ENCODE results near the gene PCNX2. TPM values are rescaled to one million over a fixed set of nuclear protein-coding genes. Genes with fewer than 3 reads are reported as not detected.
"Not testable (repeated sequence)": the region's sequence is repeated elsewhere in the genome, so short reads cannot be mapped to it uniquely, and the experiment has no call there.

The PCNX2 gene
- total RNA-seq, 2 experiments from 2014 or later = 17.6 to 31.7 TPM

DNA sequence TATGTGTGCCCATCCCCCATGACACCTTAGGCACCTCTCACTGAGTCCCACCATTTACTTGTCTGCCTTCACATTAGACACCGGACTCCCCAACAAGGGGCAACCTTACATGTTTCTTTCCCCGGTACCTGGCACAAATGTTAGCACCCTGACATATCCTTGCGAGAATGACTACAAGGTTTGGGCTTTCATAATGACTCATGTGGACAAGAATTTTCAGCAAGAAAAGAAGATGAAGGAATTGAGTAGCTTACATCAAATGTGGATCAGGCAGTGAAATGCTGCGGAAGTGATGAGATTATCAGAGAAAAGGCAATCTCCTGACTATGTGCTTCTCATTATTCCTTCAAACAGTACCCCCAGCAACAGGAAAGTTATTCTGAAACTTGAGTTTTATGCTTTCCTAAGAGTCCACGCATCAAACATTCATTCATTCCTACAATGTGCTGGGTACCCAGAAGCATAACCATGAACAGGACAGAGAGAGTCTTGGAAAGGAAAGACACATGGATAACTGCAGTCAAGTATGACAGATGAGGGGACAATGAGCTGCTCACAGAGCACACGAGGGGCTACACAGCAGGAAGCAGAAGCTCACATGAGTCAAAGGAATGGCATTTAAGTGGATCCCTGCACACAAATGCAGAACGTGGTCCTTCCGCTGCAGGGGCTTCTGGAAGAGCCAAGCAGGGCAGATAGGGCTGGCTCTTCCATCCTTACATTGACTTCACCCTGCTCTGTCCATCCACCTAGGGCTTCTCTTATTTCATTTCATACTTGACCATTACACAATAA lies 112.1 kb downstream of the PCNX2 start:
- Mint-ChIP-seq H3K27me3 (no peaks in the 10 kb centered on the region), H3K36me3 (peaks cover 38% of the 10 kb centered on the region), H3K9me3 (ENCODE audit: low read depth) (no peaks in the 10 kb centered on the region), H3K4me1 (peaks cover 8% of the 10 kb centered on the region), H3K27ac (no peak overlapping the region), H3K4me3 (no peak overlapping the region)
- CTCF ChIA-PET = no interaction called here
- ATAC-seq = no peak
- no peak for DNase-seq

DNA sequence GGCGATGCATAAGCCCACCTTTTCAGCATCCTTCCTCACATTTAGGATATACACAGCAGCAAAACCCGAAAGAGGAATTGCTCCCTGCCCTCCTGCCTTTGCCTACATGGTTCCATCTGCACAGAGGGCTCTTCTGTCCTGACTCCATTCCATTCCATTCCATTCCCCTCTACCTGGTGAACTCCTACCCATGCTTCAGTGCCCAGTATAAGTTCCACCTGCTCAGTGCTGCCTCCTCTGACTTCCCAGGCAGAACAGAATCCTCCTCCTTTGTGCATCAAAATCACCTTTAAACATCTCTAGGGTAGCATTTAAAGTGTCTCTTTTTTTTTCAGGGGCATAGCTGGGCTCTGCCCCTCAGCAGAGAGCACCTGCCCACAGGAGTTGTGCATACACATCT lies 112.9 kb downstream of the PCNX2 start:
- CTCF ChIA-PET = no interaction called here
- Mint-ChIP-seq H3K9me3 (ENCODE audit: low read depth) (peaks cover 2% of the 10 kb centered on the region), H3K27ac (no peak overlapping the region), H3K36me3 (peaks cover 46% of the 10 kb centered on the region), H3K4me3 (no peak overlapping the region), H3K27me3 (no peaks in the 10 kb centered on the region), H3K4me1 (peaks cover 8% of the 10 kb centered on the region)
- ATAC-seq (no peak), DNase-seq (no peak)

DNA sequence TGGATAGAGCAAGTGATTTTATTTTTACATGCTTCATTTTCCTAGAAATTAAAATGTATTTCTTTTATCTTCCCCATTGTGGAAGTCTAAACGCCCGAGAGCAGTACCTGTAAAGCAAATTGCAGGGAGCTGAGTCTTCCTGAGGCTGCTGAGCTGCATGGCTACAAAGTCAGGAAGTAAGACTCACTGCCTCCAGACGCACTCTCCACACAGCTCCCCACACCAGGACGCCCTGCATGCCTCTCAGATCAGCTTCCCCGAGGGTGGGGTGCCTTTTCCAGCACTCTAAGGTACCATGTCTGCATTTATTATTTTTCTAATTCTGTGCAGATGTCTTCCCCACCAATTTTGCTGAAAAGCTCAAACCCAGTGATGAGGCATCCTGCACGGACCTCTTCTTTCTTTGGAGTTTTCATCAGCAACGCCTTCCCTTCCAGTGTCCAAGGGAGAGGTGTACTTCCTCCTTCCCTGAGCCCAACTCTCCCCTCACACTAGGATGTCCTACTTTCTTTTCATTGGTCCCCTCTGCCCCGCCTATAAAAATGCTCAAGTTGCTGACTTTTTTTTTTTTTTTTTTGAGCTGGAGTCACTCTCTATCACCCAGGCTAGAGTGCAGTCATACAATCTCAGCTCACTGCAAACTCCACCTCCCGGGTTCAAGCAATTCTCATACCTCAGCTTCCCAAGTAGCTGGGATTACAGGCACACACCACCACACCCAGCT lies 114.7 kb downstream of the PCNX2 start:
- CTCF ChIA-PET = no interaction called here

DNA sequence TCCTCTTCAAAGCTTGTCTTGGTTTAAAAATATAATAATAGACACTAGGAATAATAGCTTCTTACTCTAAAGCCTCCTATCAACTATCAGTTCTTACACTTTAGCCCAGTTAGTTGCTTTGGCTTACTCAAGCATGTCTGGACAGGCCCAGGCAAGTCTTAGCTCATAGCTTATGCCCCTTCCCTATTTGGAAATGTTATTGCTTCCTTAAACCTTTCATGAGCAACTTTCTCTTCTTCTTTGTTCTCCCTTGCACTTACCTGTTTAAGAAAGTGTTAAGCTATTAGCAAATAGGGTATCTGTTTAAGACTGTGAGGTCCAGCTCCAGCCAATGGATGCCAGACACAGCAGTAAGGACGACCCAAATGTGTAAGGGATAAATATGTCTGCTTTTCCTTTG lies 115.9 kb downstream of the PCNX2 start:
- ATAC-seq; DNase-seq; H3K4me1 Mint-ChIP-seq; H3K27me3 Mint-ChIP-seq; H3K9me3 Mint-ChIP-seq (ENCODE audit: low read depth); CTCF ChIA-PET; H3K27ac Mint-ChIP-seq; H3K4me3 Mint-ChIP-seq: not testable (repeated sequence)
- peaks cover 59% of the 10 kb centered on the region for H3K36me3 Mint-ChIP-seq

More for the DNA sequence above, 114.7 kb downstream of the PCNX2 start:
- Mint-ChIP-seq H3K27ac (no peak overlapping the region), H3K4me1 (peaks cover 8% of the 10 kb centered on the region), H3K36me3 (peaks cover 58% of the 10 kb centered on the region), H3K4me3 (no peak overlapping the region), H3K27me3 (no peaks in the 10 kb centered on the region), H3K9me3 (ENCODE audit: low read depth) (peaks cover 2% of the 10 kb centered on the region)
- DNase-seq (no peak), ATAC-seq (no peak)

DNA sequence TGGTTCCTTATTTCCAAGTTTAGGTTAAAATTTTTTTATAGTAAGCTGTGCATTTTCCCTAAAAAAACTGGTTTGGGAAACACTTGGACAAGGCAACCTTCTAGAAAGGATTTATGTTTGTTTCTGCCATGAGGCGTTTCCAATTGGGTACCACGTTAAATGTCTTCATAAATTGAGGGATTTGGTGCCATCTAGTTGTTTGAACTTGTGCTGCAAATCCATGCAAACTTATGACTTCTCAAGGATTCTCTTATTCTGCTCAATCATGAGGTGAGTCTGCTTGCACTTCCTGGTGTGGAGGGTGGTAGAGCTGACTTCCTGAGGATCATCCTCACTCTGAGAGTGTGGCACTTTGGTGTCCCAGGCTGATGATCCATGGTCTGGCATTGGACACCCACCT lies 123.3 kb downstream of the PCNX2 start:
- H3K4me3 Mint-ChIP-seq = no peak overlapping the region
- no peak for ATAC-seq
- no peak for DNase-seq
- H3K4me1 Mint-ChIP-seq = no peaks in the 10 kb centered on the region
- peaks cover 50% of the 10 kb centered on the region for H3K36me3 Mint-ChIP-seq
- CTCF ChIA-PET = interaction anchor here (1.1 kb wide), 1 partner anchor 30 kb away, joined by 3 read pairs; no protein-coding TSS in a partner anchor
- H3K27ac Mint-ChIP-seq = no peak overlapping the region
- peaks cover 8% of the 10 kb centered on the region for H3K9me3 Mint-ChIP-seq (ENCODE audit: low read depth)
- no peaks in the 10 kb centered on the region for H3K27me3 Mint-ChIP-seq

DNA sequence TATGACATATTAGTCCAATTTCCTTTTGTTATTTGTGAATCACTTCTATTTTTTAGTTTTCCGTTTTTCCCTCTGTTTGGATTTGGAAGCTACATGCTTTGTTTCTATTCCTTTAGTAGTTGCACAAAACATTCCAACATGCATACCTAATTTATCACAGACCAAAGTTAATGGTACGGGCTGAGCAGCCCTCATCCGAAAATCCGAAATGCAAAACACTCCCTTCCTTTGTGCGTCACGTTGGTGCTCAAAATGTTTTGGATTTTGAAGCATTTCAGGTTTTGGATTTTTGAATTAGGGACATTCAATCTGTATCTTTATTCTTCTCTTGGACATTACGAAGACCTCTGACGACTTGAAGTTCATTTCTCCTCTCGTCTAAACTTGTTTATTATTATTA lies 124.8 kb downstream of the PCNX2 start:
- Mint-ChIP-seq H3K4me3 (no peak overlapping the region), H3K27ac (no peak overlapping the region), H3K9me3 (ENCODE audit: low read depth) (peaks cover 8% of the 10 kb centered on the region), H3K36me3 (peaks cover 51% of the 10 kb centered on the region), H3K27me3 (no peaks in the 10 kb centered on the region), H3K4me1 (no peaks in the 10 kb centered on the region)
- no peak for DNase-seq
- ATAC-seq = no peak
- CTCF ChIA-PET = no interaction called here

DNA sequence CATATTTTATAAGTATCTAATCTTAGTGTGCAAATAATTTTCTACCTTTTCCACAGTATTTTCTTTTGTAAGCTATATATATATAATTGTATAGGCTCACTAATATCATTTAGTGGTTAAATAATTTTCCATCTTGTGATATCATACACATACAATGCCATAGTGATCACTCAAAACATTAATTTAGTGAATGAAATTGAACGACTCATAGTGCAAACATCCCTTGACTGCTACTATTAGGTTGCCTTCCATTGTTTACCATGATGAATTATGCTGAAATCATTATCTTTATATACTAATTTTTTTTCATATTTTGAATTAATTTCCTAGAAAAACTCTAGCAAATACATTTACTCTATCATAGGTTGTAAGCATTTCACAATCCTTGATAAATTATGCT lies 127.1 kb downstream of the PCNX2 start:
- ATAC-seq = no peak
- H3K4me1 Mint-ChIP-seq = no peaks in the 10 kb centered on the region
- no peaks in the 10 kb centered on the region for H3K27me3 Mint-ChIP-seq
- CTCF ChIA-PET = no interaction called here
- no peak for DNase-seq
- no peak overlapping the region for H3K4me3 Mint-ChIP-seq
- peaks cover 55% of the 10 kb centered on the region for H3K36me3 Mint-ChIP-seq
- H3K27ac Mint-ChIP-seq = no peak overlapping the region
- peaks cover 20% of the 10 kb centered on the region for H3K9me3 Mint-ChIP-seq (ENCODE audit: low read depth)

DNA sequence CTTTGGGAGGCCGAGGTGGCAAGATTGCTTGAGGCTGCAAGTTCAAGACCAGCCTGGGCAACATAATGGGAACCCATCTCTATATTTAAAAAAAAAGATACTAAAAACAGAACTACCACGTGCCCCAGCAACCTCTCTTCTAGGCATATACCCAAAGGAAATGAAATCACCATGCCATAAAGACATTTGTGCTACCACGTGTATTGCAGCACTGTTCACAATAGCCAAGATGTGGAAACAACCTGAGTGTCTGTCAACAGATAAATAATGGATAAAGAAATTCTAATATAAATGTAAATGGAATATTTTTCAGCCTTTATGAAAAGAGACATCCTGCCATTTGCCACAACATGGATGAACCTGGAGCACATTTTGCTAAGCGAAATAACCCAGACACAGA lies 128.6 kb downstream of the PCNX2 start:
- H3K27me3 Mint-ChIP-seq = no peaks in the 10 kb centered on the region
- no peak for DNase-seq
- ATAC-seq = no peak
- H3K9me3 Mint-ChIP-seq (ENCODE audit: low read depth) = peaks cover 17% of the 10 kb centered on the region
- H3K4me1 Mint-ChIP-seq = no peaks in the 10 kb centered on the region
- CTCF ChIA-PET = no interaction called here
- H3K27ac Mint-ChIP-seq = no peak overlapping the region
- no peak overlapping the region for H3K4me3 Mint-ChIP-seq
- H3K36me3 Mint-ChIP-seq = peaks cover 46% of the 10 kb centered on the region

DNA sequence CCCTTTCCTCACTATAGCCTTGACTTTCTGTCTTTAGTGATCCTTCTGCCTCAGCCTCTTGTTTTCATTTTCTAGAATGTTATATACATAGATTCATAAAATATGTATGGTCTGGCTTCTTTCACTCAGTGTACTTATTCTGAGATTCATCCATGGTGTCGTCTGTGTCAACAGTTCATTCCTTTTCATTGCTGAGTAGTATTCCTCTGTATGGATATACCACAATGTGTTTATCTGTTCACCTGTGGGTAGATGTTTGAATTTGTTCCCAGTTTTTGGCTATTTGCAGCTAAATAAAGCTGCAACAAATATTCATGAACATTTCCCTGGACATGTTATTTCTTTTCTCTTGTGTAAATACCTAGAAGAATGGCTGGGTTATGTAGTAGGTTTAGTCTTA lies 131.8 kb downstream of the PCNX2 start:
- no peak for DNase-seq
- CTCF ChIA-PET = no interaction called here
- peaks cover 42% of the 10 kb centered on the region for H3K36me3 Mint-ChIP-seq
- H3K9me3 Mint-ChIP-seq (ENCODE audit: low read depth) = peaks cover 11% of the 10 kb centered on the region
- H3K27me3 Mint-ChIP-seq = no peaks in the 10 kb centered on the region
- H3K4me3 Mint-ChIP-seq = no peak overlapping the region
- ATAC-seq = no peak
- H3K27ac Mint-ChIP-seq = no peak overlapping the region
- H3K4me1 Mint-ChIP-seq = no peaks in the 10 kb centered on the region

DNA sequence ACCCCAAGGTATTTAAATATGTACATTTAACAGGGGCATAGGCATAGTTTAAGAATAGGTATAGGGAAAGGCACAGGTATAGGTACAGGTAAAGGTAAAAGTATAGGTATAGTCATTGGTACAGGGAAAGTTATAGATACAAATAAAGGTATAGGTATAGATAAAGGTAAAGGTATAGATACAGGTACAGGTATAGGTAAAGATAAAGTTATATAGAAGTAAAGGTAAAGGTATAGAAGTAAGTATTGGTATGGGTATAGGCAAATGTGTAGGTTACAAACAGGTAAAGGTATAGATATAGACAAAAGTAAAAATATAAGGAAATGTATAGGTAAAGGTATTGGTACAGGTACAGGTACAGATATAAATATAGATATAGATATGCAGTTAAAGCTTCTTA lies 137.2 kb downstream of the PCNX2 start:
- DNase-seq (no peak), ATAC-seq (no peak)
- H3K4me1 Mint-ChIP-seq = no peaks in the 10 kb centered on the region
- CTCF ChIA-PET = no interaction called here
- H3K4me3 Mint-ChIP-seq = no peak overlapping the region
- no peaks in the 10 kb centered on the region for H3K9me3 Mint-ChIP-seq (ENCODE audit: low read depth)
- no peaks in the 10 kb centered on the region for H3K27me3 Mint-ChIP-seq
- no peak overlapping the region for H3K27ac Mint-ChIP-seq
- H3K36me3 Mint-ChIP-seq = peaks cover 25% of the 10 kb centered on the region

DNA sequence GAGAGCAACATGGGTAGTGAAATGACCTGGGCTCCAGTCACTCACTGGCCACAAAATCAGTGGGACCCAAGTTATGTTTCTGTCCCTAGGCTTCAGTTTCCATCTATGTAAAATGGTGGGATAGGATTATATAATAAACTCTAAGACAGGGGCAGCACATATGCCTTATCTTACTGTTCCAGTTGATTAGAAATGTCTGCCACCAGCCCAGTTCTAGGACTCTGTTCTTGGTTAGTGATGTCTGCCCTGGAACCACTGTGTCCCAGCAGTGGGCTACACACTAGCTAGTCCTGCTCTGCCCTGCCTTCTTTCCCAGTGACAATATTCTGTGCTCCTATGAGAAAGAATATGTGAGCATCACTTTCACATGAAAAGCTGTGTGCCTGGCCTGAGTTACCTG lies 138.3 kb downstream of the PCNX2 start:
- no peak for DNase-seq
- peaks cover 25% of the 10 kb centered on the region for H3K36me3 Mint-ChIP-seq
- H3K9me3 Mint-ChIP-seq (ENCODE audit: low read depth) = no peaks in the 10 kb centered on the region
- H3K4me1 Mint-ChIP-seq = no peaks in the 10 kb centered on the region
- no peak overlapping the region for H3K27ac Mint-ChIP-seq
- ATAC-seq = no peak
- CTCF ChIA-PET = no interaction called here
- H3K4me3 Mint-ChIP-seq = no peak overlapping the region
- no peaks in the 10 kb centered on the region for H3K27me3 Mint-ChIP-seq

DNA sequence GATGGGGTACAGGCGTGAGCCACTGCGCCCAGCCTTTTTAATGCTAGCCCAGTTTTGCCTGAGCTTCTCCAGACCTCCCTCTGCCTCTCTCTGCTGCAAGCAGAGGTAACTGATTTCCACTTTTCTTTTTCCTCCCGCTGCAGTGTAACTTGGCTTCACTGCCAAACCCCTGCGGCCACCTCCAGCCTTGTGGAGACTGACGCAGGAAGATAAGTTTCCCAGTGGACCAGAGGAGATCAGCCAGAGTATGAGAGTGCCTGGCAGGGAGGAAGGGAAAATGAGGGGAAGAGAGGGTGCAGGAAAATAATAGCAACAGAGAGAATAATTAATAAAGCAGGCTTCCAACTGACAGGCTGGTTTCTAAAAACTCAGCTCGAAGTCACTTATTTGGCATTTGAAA lies 143.7 kb downstream of the PCNX2 start:
- Mint-ChIP-seq H3K36me3 (peaks cover 10% of the 10 kb centered on the region), H3K4me3 (no peak overlapping the region), H3K9me3 (ENCODE audit: low read depth) (no peaks in the 10 kb centered on the region), H3K4me1 (no peaks in the 10 kb centered on the region), H3K27ac (no peak overlapping the region), H3K27me3 (no peaks in the 10 kb centered on the region)
- CTCF ChIA-PET = no interaction called here
- ATAC-seq = no peak
- DNase-seq = no peak

DNA sequence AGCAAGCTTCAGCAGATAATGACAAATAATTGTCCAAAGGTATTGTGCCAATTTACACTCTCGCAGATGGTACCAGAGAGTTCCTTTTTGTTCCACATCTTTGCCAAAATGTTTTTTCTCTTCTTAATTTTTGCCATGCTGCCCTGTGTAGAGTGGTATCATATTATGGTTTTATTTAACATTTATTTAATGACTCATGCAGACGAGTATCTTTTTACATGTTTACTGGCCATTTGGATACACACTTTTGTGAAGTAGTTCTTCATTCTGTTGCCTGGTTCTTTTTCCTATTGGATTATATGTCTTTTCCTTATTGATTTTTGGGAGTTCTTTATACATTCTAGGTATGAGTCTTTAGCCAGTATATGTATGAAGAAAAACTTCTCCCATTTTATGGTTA lies 151.1 kb downstream of the PCNX2 start:
- CTCF ChIA-PET = no interaction called here
- no peak for ATAC-seq
- Mint-ChIP-seq H3K4me3 (no peak overlapping the region), H3K27ac (no peak overlapping the region), H3K4me1 (no peaks in the 10 kb centered on the region), H3K36me3 (peaks cover 4% of the 10 kb centered on the region), H3K9me3 (ENCODE audit: low read depth) (no peaks in the 10 kb centered on the region), H3K27me3 (no peaks in the 10 kb centered on the region)
- no peak for DNase-seq

DNA sequence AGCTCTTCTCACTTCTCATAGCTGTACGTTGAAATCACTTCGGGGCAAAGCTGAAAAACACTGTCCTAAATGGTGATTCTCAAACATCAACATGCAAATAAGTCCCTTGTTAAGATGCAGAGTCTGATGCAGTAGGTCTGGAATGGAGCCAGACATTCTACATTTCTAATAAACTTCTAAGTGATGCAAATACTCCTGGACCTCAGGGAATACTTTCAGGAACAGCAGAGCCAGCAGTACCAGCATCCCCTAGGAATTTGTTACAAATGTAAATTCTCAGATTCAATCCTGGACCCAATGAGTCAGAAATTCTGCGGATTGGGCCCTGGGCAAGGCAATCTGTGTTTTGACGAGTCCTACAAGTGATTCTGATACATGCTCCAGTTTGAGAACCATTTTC lies 152.3 kb downstream of the PCNX2 start:
- H3K36me3 Mint-ChIP-seq = peaks cover 6% of the 10 kb centered on the region
- DNase-seq = no peak
- no peak overlapping the region for H3K27ac Mint-ChIP-seq
- CTCF ChIA-PET = interaction anchor here (1.0 to 1.5 kb wide), 3 partner anchors 13 to 62 kb away, joined by 3 read pairs; no protein-coding TSS in a partner anchor
- no peaks in the 10 kb centered on the region for H3K4me1 Mint-ChIP-seq
- H3K27me3 Mint-ChIP-seq = no peaks in the 10 kb centered on the region
- H3K4me3 Mint-ChIP-seq = no peak overlapping the region
- ATAC-seq = no peak
- H3K9me3 Mint-ChIP-seq (ENCODE audit: low read depth) = no peaks in the 10 kb centered on the region
